Keratinocyte (primary cell): ENCODE data around the gene CLEC7A. TPM values are rescaled to one million over a fixed set of nuclear protein-coding genes. Genes with fewer than 3 reads are reported as not detected.

ENCODE experiments used
- DNase-seq: peaks from one replicate; pipeline ENCODE4 v3.0.0-alpha.2; 2011; ENCODE audit warnings: low read depth, missing footprints, low spot score
- FAIRE-seq: peaks from 2 replicates; lab custom pipeline; 2011; peaks lifted over from hg19 to GRCh38; lab: Jason Lieb, UNC
- H2AFZ ChIP-seq: 2 replicates; pipeline ENCODE4 v1.6.0; 2012; ENCODE audit warnings: low read length, control low read depth, inconsistent platforms; ENCODE audit not compliant: control insufficient read depth
- H3K27ac ChIP-seq: 2 replicates; pipeline ENCODE4 v1.5.1; 2011; ENCODE audit warnings: low read length; ENCODE audit not compliant: control insufficient read depth, insufficient read depth
- H3K27me3 ChIP-seq: 3 replicates; pipeline ENCODE4 v1.6.0; 2011; ENCODE audit warnings: low read length; ENCODE audit not compliant: control insufficient read depth, insufficient read depth; ENCODE audit errors: extremely low read depth
- H3K36me3 ChIP-seq, 2 experiments: 2 replicates in 1 of 2; 3 replicates in 1 of 2; pipeline ENCODE4 v1.5.1; 2011; ENCODE audit warnings: low read length in 2 of 2, mild to moderate bottlenecking in 1 of 2; ENCODE audit not compliant: control insufficient read depth in 2 of 2, insufficient read depth in 2 of 2; ENCODE audit errors: extremely low read depth in 1 of 2
- H3K4me1 ChIP-seq: 3 replicates; pipeline ENCODE4 v1.5.1; 2011; ENCODE audit warnings: low read length; ENCODE audit not compliant: control insufficient read depth, insufficient read depth; ENCODE audit errors: extremely low read depth
- H3K4me2 ChIP-seq: 3 replicates; pipeline ENCODE4 v1.6.0; 2011; ENCODE audit warnings: low read depth, low read length; ENCODE audit not compliant: control insufficient read depth, insufficient read depth; ENCODE audit errors: extremely low read depth
- H3K4me3 ChIP-seq, 3 experiments: fragments of 200-600 bp in 1 of 3; sonication (generic) in 1 of 3; 2 replicates in 2 of 3; 3 replicates in 1 of 3; pipeline ENCODE4 v1.5.1; 2011 to 2016; ENCODE audit warnings: low read length in 3 of 3, mild to moderate bottlenecking in 3 of 3, control low read depth in 2 of 3, inconsistent platforms in 1 of 3, low read depth in 1 of 3, mixed read lengths in 1 of 3, mixed run types in 1 of 3, moderate library complexity in 1 of 3; ENCODE audit not compliant: control insufficient read depth in 2 of 3, insufficient read depth in 2 of 3; ENCODE audit errors: extremely low read depth in 1 of 3
- H3K79me2 ChIP-seq: 2 replicates; pipeline ENCODE4 v1.6.0; 2012; ENCODE audit warnings: low read length; ENCODE audit not compliant: control insufficient read depth, insufficient read depth
- H3K9ac ChIP-seq: 3 replicates; pipeline ENCODE4 v1.6.0; 2011; ENCODE audit warnings: low read length; ENCODE audit not compliant: control insufficient read depth, insufficient read depth; ENCODE audit errors: extremely low read depth
- H3K9me1 ChIP-seq: 3 replicates; pipeline ENCODE4 v1.6.0; 2011; ENCODE audit warnings: low read length; ENCODE audit not compliant: control insufficient read depth, insufficient read depth; ENCODE audit errors: extremely low read depth
- H3K9me3 ChIP-seq: 2 replicates; pipeline ENCODE4 v1.5.1; 2012; ENCODE audit warnings: low read depth, low read length; ENCODE audit not compliant: control insufficient read depth
- H4K20me1 ChIP-seq: 3 replicates; pipeline ENCODE4 v1.6.0; 2011; ENCODE audit warnings: low read length; ENCODE audit not compliant: control insufficient read depth, insufficient read depth; ENCODE audit errors: extremely low read depth
- CTCF ChIP-seq, 3 experiments: IDR thresholded peaks in 1 of 3; conservative IDR thresholded peaks in 1 of 3; optimal IDR thresholded peaks in 1 of 3; 2 replicates in 2 of 3; 3 replicates in 1 of 3; pipeline versions ENCODE3 to v1.5.1; 2011; ENCODE audit warnings: low read length in 3 of 3, mild to moderate bottlenecking in 3 of 3, moderate library complexity in 2 of 3, control low read depth in 1 of 3, inconsistent platforms in 1 of 3; ENCODE audit not compliant: insufficient read depth in 2 of 3; ENCODE audit errors: extremely low read depth in 1 of 3
- EZH2 ChIP-seq: IDR thresholded peaks from one replicate; pipeline ENCODE4 v1.6.1; 2012; ENCODE audit warnings: inconsistent platforms, mild to moderate bottlenecking, low read length, moderate library complexity
- dilution Hi-C: fragments of 300-500 bp; cut with MboI; formaldehyde crosslinking; loops from one replicate; pipeline ENCODE4 v1.7.0; 2020; ENCODE audit warnings: low sequenced_read_pairs; ENCODE audit not compliant: extremely low pct_ligation_motif_present
- polyA plus RNA-seq, 5 experiments: library from polyadenylated mRNA; depleted of rRNA in 3 of 5; stranded (reverse) in 3 of 5; stranded (forward) in 1 of 5; unstranded in 1 of 5; fragments of >200 nt; gene quantifications; 1 replicate in 1 of 5; 2 replicates in 3 of 5; 3 replicates in 1 of 5; pipeline versions ENCODE4 v1.2.1 to v1.2.3, GENCODE V29; 2011 to 2012; ENCODE audit warnings: missing spikeins in 2 of 5, low read depth in 1 of 5, low replicate concordance in 1 of 5

Gene CLEC7A
- polyA plus RNA-seq, 1 donor (not counting 4 experiments of a cell fraction or from before 2014, with no cell fraction given), result 0.62 TPM

GRCh38 chr12:10075451-10075850, 54.5 kb downstream of the CLEC7A start:
- no peak for FAIRE-seq
- no peak overlapping the region for H2AFZ ChIP-seq

GRCh38 chr12:10073261-10073660, 56.7 kb downstream of the CLEC7A start:
- peak; percentile 56 for FAIRE-seq
- Histone ChIP-seq H3K9me3 (no peaks in the 10 kb centered on the region), H4K20me1 (no peaks in the 10 kb centered on the region), H2AFZ (no peak overlapping the region), H3K4me3 (no peak overlapping the region), H3K9ac (no peak overlapping the region), H3K79me2 (no peaks in the 10 kb centered on the region), H3K27me3 (no peaks in the 10 kb centered on the region), H3K9me1 (no peaks in the 10 kb centered on the region), H3K36me3 (no peaks in the 10 kb centered on the region), H3K4me2 (no peak overlapping the region), H3K27ac (no peak overlapping the region), H3K4me1 (peaks cover 6% of the 10 kb centered on the region)
- no peak for DNase-seq
- no peak for TF ChIP-seq EZH2
- TF ChIP-seq CTCF (optimal IDR thresholded peaks at IDR 0.05 in 1 of 3, IDR thresholded peaks at IDR 0.05 in 1 of 3, conservative IDR thresholded peaks at IDR 0.05 in 1 of 3; ENCODE audit: extremely low read depth in 1 of 3, insufficient read depth in 2 of 3, low read length in 3 of 3), result no peak
- dilution Hi-C loops, result no loop called here

More at GRCh38 chr12:10075451-10075850, 54.5 kb downstream of the CLEC7A start:
- Histone ChIP-seq H3K79me2 (no peaks in the 10 kb centered on the region), H3K9me1 (no peaks in the 10 kb centered on the region), H3K36me3 (no peaks in the 10 kb centered on the region), H3K9ac (no peak overlapping the region), H3K27ac (no peak overlapping the region), H3K27me3 (no peaks in the 10 kb centered on the region), H3K9me3 (no peaks in the 10 kb centered on the region), H4K20me1 (no peaks in the 10 kb centered on the region), H3K4me1 (peaks cover 6% of the 10 kb centered on the region), H3K4me2 (no peak overlapping the region), H3K4me3 (no peak overlapping the region)
- dilution Hi-C loops, result no loop called here
- TF ChIP-seq CTCF (optimal IDR thresholded peaks at IDR 0.05 in 1 of 3, IDR thresholded peaks at IDR 0.05 in 1 of 3, conservative IDR thresholded peaks at IDR 0.05 in 1 of 3; ENCODE audit: extremely low read depth in 1 of 3, insufficient read depth in 2 of 3, low read length in 3 of 3) (no peak), EZH2 (no peak)
- DNase-seq, result no peak
